OCI-LY7 (cell line): ENCODE results near the gene DNAI1. TPM values are rescaled to one million over a fixed set of nuclear protein-coding genes. Genes with fewer than 3 reads are reported as not detected.

Experiments
- BruUV-seq: library from RNA; stranded (reverse); fragments of 400-500 nt; replicated peaks from 2 replicates; lab custom pipeline; 2021; lab: Mats Ljungman, UMichigan
- CTCF ChIA-PET: fragments of 300-600 bp; sonication (Branson Sonifier 250); formaldehyde crosslinking; loops from one replicate; lab custom pipeline; 2022; ENCODE audit warnings: antibody characterized with exemption; ENCODE audit not compliant: unreplicated experiment; lab: Charles Lee
- POLR2A ChIA-PET: fragments of 300-600 bp; sonication (Branson Sonifier 250); formaldehyde crosslinking; loops from one replicate; lab custom pipeline; 2022; ENCODE audit warnings: antibody characterized with exemption; lab: Charles Lee
- DNase-seq: peaks from one replicate; pipeline ENCODE4 v3.0.0-alpha.2; 2015; ENCODE audit warnings: low spot score
- H2AFZ ChIP-seq: fragments of 200-600 bp; sonication (generic), shearing (Covaris generic); 2 replicates; pipeline ENCODE4 v1.6.1; 2014; ENCODE audit warnings: mild to moderate bottlenecking, antibody characterized with exemption, low read length, moderate library complexity
- H3K27ac ChIP-seq: fragments of 200-600 bp; sonication (generic); 2 replicates; pipeline ENCODE4 v1.5.1; 2014; ENCODE audit warnings: mixed run types, low read depth, mild to moderate bottlenecking, moderate library complexity, low read length, inconsistent platforms; ENCODE audit not compliant: poor library complexity, severe bottlenecking
- H3K36me3 ChIP-seq: fragments of 200-600 bp; sonication (generic); 2 replicates; pipeline ENCODE4 v1.6.1; 2014; ENCODE audit warnings: mild to moderate bottlenecking, antibody characterized with exemption, low read length, moderate library complexity, mixed read lengths; ENCODE audit not compliant: insufficient read depth
- H3K4me1 ChIP-seq: fragments of 200-600 bp; sonication (generic); 2 replicates; pipeline ENCODE4 v1.5.1; 2014; ENCODE audit warnings: mild to moderate bottlenecking, low read length; ENCODE audit not compliant: insufficient read depth, poor library complexity, severe bottlenecking
- H3K4me2 ChIP-seq: fragments of 200-600 bp; sonication (generic); 2 replicates; pipeline ENCODE4 v1.6.1; 2014; ENCODE audit warnings: mild to moderate bottlenecking, low read length
- H3K4me3 ChIP-seq: fragments of 200-600 bp; sonication (generic); 2 replicates; pipeline ENCODE4 v1.5.1; 2014; ENCODE audit warnings: mild to moderate bottlenecking, low read depth, low read length; ENCODE audit not compliant: poor library complexity, severe bottlenecking
- H3K79me2 ChIP-seq: fragments of 200-600 bp; sonication (generic); 2 replicates; pipeline ENCODE4 v1.6.1; 2016; ENCODE audit warnings: low read depth, mild to moderate bottlenecking, low read length, moderate library complexity, mixed read lengths; ENCODE audit not compliant: insufficient read depth
- H3K9me2 ChIP-seq: fragments of 200-600 bp; sonication (generic); 2 replicates; pipeline ENCODE4 v1.6.1; 2016; ENCODE audit warnings: mild to moderate bottlenecking, low read length, mixed read lengths; ENCODE audit not compliant: insufficient read depth
- H3K9me3 ChIP-seq: fragments of 200-600 bp; sonication (generic); 2 replicates; pipeline ENCODE4 v1.6.1; 2014; ENCODE audit warnings: mild to moderate bottlenecking, mixed run types, low read length, mixed read lengths
- H4K20me1 ChIP-seq: fragments of 200-600 bp; sonication (generic); 2 replicates; pipeline ENCODE4 v1.6.1; 2014; ENCODE audit warnings: mild to moderate bottlenecking, antibody characterized with exemption, low read length, moderate library complexity, mixed read lengths; ENCODE audit not compliant: insufficient read depth
- CTCF ChIP-seq: fragments of 200-600 bp; sonication (generic); conservative IDR thresholded peaks from 2 replicates; pipeline ENCODE4 v1.5.1; 2014; ENCODE audit warnings: mild to moderate bottlenecking, antibody characterized with exemption, low read length, moderate library complexity, mixed read lengths
- EZH2phosphoT487 ChIP-seq: fragments of 200-600 bp; sonication (generic); IDR thresholded peaks from 2 replicates; pipeline ENCODE4 v1.6.1; 2018; ENCODE audit warnings: low read depth, borderline replicate concordance, mild to moderate bottlenecking, mixed run types, antibody characterized with exemption, low read length, moderate library complexity, mixed read lengths
- intact Hi-C: fragments of 100-400 bp; cut with micrococcal nuclease; formaldehyde crosslinking; loops from one replicate; pipeline ENCODE4 v1.10.0; 2022; ENCODE audit not compliant: unreplicated experiment
- total RNA-seq, 2 experiments: library from RNA; depleted of rRNA in 1 of 2; stranded (reverse); fragments of >200 nt in 1 of 2; shearing (Covaris generic) in 1 of 2; gene quantifications; 2 replicates each; pipeline ENCODE4 v1.2.3, GENCODE V29; 2014 to 2022

The DNAI1 gene
- total RNA-seq, 2 experiments from 2014 or later, result 0.57 to 0.97 TPM

- CTCF ChIA-PET, result no interaction called here
- no peak overlapping the region for H3K27ac ChIP-seq
Measured at GRCh38 chr9:34459356-34459755, 751 bp downstream of the DNAI1 start.

GRCh38 chr9:34459941-34460340 is 1.3 kb downstream of the DNAI1 start:
- CTCF ChIA-PET, result no interaction called here
- Histone ChIP-seq H2AFZ (no peak overlapping the region), H3K27ac (no peak overlapping the region), H3K4me2 (no peak overlapping the region), H3K4me1 (peaks cover 25% of the 10 kb centered on the region), H3K9me3 (no peaks in the 10 kb centered on the region), H3K36me3 (no peaks in the 10 kb centered on the region), H4K20me1 (no peaks in the 10 kb centered on the region), H3K4me3 (no peak overlapping the region), H3K79me2 (no peaks in the 10 kb centered on the region), H3K9me2 (no peaks in the 10 kb centered on the region)
- no TSS peak for BruUV-seq
- TF ChIP-seq EZH2phosphoT487 (no peak), CTCF (no peak)
- intact Hi-C loops, result no loop called here
- no peak for DNase-seq
- POLR2A ChIA-PET, result interaction anchor here (0.5 kb wide), 1 partner anchor 492 kb away, joined by 3 read pairs; no protein-coding TSS in a partner anchor

More at GRCh38 chr9:34459356-34459755, 751 bp downstream of the DNAI1 start:
- intact Hi-C loops, result no loop called here
- Histone ChIP-seq H3K4me3 (no peak overlapping the region), H4K20me1 (no peaks in the 10 kb centered on the region), H3K4me2 (peak overlapping the region; percentile 68), H2AFZ (no peak overlapping the region; the same call in 1 of the 2 replicates), H3K79me2 (no peaks in the 10 kb centered on the region), H3K9me3 (no peaks in the 10 kb centered on the region), H3K4me1 (peaks cover 25% of the 10 kb centered on the region), H3K9me2 (no peaks in the 10 kb centered on the region), H3K36me3 (no peaks in the 10 kb centered on the region)
- POLR2A ChIA-PET, result no interaction called here
- DNase-seq, result no peak
- no peak for TF ChIP-seq CTCF
- no peak for TF ChIP-seq EZH2phosphoT487
- no TSS peak for BruUV-seq

GRCh38 chr9:34463098-34463900 is 4.7 kb downstream of the DNAI1 start:
- Histone ChIP-seq H3K27ac (no peak overlapping the region), H3K79me2 (no peaks in the 10 kb centered on the region), H3K4me1 (peaks cover 6% of the 10 kb centered on the region), H2AFZ (no peak overlapping the region), H3K9me3 (no peaks in the 10 kb centered on the region), H3K36me3 (no peaks in the 10 kb centered on the region), H3K4me3 (no peak overlapping the region), H3K9me2 (no peaks in the 10 kb centered on the region), H3K4me2 (no peak overlapping the region), H4K20me1 (no peaks in the 10 kb centered on the region)
- POLR2A ChIA-PET, result interaction anchor here (0.6 to 0.8 kb wide), 3 partner anchors 11 to 701 kb away, joined by 3 read pairs; no protein-coding TSS in a partner anchor
- CTCF ChIA-PET, result no interaction called here
- intact Hi-C loops, result no loop called here
- TF ChIP-seq EZH2phosphoT487, result no peak
- TF ChIP-seq CTCF, result no peak
- DNase-seq, result no peak
- no TSS peak for BruUV-seq
